GM19468 (cell line): Measurements from ENCODE around the gene UBE2N.
"Not testable (repeated sequence)": the region's sequence is repeated elsewhere in the genome, so short reads cannot be mapped to it uniquely, and the experiment has no call there.

Experiments
- ATAC-seq: cut with Tn5 transposase; IDR thresholded peaks from one replicate; pipeline ENCODE4 v1.9.1; 2021; ENCODE audit warnings: mild to moderate bottlenecking, moderate library complexity, moderate number of reproducible peaks; ENCODE audit not compliant: unreplicated experiment; ENCODE audit errors: extremely low read depth

The UBE2N gene

GRCh38 chr12:93415723-93416464 lies 25.9 kb downstream of the UBE2N start:
- ATAC-seq: no peak

- no peak for ATAC-seq
These were observed 28.7 kb downstream of the UBE2N start for GRCh38 chr12:93413064-93413463.

- ATAC-seq: not testable (repeated sequence)
These were observed 29.4 kb downstream of the UBE2N start for GRCh38 chr12:93412396-93412795.

- ATAC-seq: not testable (repeated sequence)
These were observed 30.7 kb downstream of the UBE2N start for GRCh38 chr12:93411060-93411459.

GRCh38 chr12:93409343-93410187 lies 32.2 kb downstream of the UBE2N start:
- not testable (repeated sequence) for ATAC-seq

GRCh38 chr12:93408813-93409212 lies 32.9 kb downstream of the UBE2N start:
- no peak for ATAC-seq

GRCh38 chr12:93407963-93408283 lies 33.8 kb downstream of the UBE2N start:
- ATAC-seq: no peak

- ATAC-seq: no peak
These were observed 34.4 kb downstream of the UBE2N start for GRCh38 chr12:93407054-93407962.

GRCh38 chr12:93404961-93405849 lies 36.5 kb downstream of the UBE2N start:
- no peak for ATAC-seq

- no peak for ATAC-seq
These were observed 37.6 kb downstream of the UBE2N start for GRCh38 chr12:93403988-93404803.

GRCh38 chr12:93402333-93403311 lies 39.1 kb downstream of the UBE2N start:
- ATAC-seq: no peak

GRCh38 chr12:93399183-93399863 lies 42.4 kb downstream of the UBE2N start:
- peak; percentile 57 for ATAC-seq

GRCh38 chr12:93397412-93397811 lies 44.3 kb downstream of the UBE2N start:
- ATAC-seq: no peak

- ATAC-seq: no peak
These were observed 48.3 kb downstream of the UBE2N start for GRCh38 chr12:93393425-93393824.

- ATAC-seq: no peak
These were observed 51.0 kb downstream of the UBE2N start for GRCh38 chr12:93390549-93391297.

GRCh38 chr12:93390031-93390430 lies 51.7 kb downstream of the UBE2N start:
- ATAC-seq: no peak
